H9 (cell line): Measurements from ENCODE around the gene ZNF3. TPM values are rescaled to one million over a fixed set of nuclear protein-coding genes. Genes with fewer than 3 reads are reported as not detected.

Experiments used
- DNase-seq: peaks from one replicate; pipeline ENCODE4 v3.0.0-alpha.2; 2017
- H2AFZ ChIP-seq: one replicate; pipeline ENCODE4 v1.6.1; 2013; ENCODE audit warnings: mild to moderate bottlenecking, low read length, control low read depth, moderate library complexity
- H2AK5ac ChIP-seq: 2 replicates; pipeline ENCODE4 v1.6.1; 2013; ENCODE audit warnings: low read length, control low read depth, mixed read lengths; ENCODE audit not compliant: insufficient read length
- H2BK120ac ChIP-seq: one replicate; pipeline ENCODE4 v1.6.1; 2013; ENCODE audit warnings: low read depth, mild to moderate bottlenecking, low read length, control low read depth, inconsistent platforms; ENCODE audit not compliant: poor library complexity, severe bottlenecking
- H2BK12ac ChIP-seq: 2 replicates; pipeline ENCODE4 v1.6.1; 2013; ENCODE audit warnings: low read length, control low read depth, mixed read lengths, low read depth; ENCODE audit not compliant: insufficient read length
- H2BK15ac ChIP-seq: 2 replicates; pipeline ENCODE4 v1.6.1; 2013; ENCODE audit warnings: low read depth, low read length, control low read depth
- H2BK20ac ChIP-seq: one replicate; pipeline ENCODE4 v1.6.1; 2013; ENCODE audit warnings: low read depth, mild to moderate bottlenecking, low read length, control low read depth, inconsistent platforms; ENCODE audit not compliant: poor library complexity, severe bottlenecking
- H2BK5ac ChIP-seq: 2 replicates; pipeline ENCODE4 v1.6.1; 2013; ENCODE audit warnings: low read length, control low read depth, mixed read lengths; ENCODE audit not compliant: insufficient read length
- H3K14ac ChIP-seq: 2 replicates; pipeline ENCODE4 v1.6.1; 2013; ENCODE audit warnings: low read length, control low read depth; ENCODE audit not compliant: insufficient read depth
- H3K18ac ChIP-seq: 2 replicates; pipeline ENCODE4 v1.6.1; 2013; ENCODE audit warnings: low read depth, mild to moderate bottlenecking, mixed read lengths, low read length, control low read depth; ENCODE audit not compliant: insufficient read length
- H3K23ac ChIP-seq: 2 replicates; pipeline ENCODE4 v1.6.1; 2013; ENCODE audit warnings: low read length, control low read depth, mixed read lengths, low read depth; ENCODE audit not compliant: insufficient read length
- H3K23me2 ChIP-seq: 2 replicates; pipeline ENCODE4 v1.6.1; 2013; ENCODE audit warnings: low read depth, mild to moderate bottlenecking, mixed read lengths, low read length, control low read depth; ENCODE audit not compliant: insufficient read length, poor library complexity, severe bottlenecking
- H3K27ac ChIP-seq: 2 replicates; pipeline ENCODE4 v1.5.1; 2013; ENCODE audit warnings: low read length, control low read depth, mixed read lengths, low read depth; ENCODE audit not compliant: insufficient read length
- H3K27me3 ChIP-seq: 2 replicates; pipeline ENCODE4 v1.6.1; 2013; ENCODE audit warnings: low read length, control low read depth, inconsistent platforms; ENCODE audit not compliant: insufficient read depth
- H3K4ac ChIP-seq: 2 replicates; pipeline ENCODE4 v1.6.1; 2013; ENCODE audit warnings: low read depth, mild to moderate bottlenecking, control low read depth, inconsistent platforms, low read length, moderate library complexity
- H3K4me1 ChIP-seq: 2 replicates; pipeline ENCODE4 v1.6.1; 2013; ENCODE audit warnings: low read length, control low read depth, inconsistent platforms; ENCODE audit not compliant: insufficient read depth
- H3K4me2 ChIP-seq: 2 replicates; pipeline ENCODE4 v1.6.1; 2013; ENCODE audit warnings: low read length, control low read depth, mixed read lengths; ENCODE audit not compliant: insufficient read length, insufficient read depth
- H3K56ac ChIP-seq: 2 replicates; pipeline ENCODE4 v1.6.1; 2013; ENCODE audit warnings: low read depth, mild to moderate bottlenecking, mixed read lengths, low read length, control low read depth; ENCODE audit not compliant: insufficient read length
- H3K79me1 ChIP-seq: 2 replicates; pipeline ENCODE4 v1.6.1; 2013; ENCODE audit warnings: low read depth, mild to moderate bottlenecking, moderate library complexity, low read length, control low read depth, inconsistent platforms; ENCODE audit not compliant: insufficient read depth, poor library complexity, severe bottlenecking
- H3K79me2 ChIP-seq: 2 replicates; pipeline ENCODE4 v1.6.1; 2013; ENCODE audit warnings: low read length, control low read depth, inconsistent platforms; ENCODE audit not compliant: insufficient read depth
- H3K9ac ChIP-seq: 2 replicates; pipeline ENCODE4 v1.6.1; 2013; ENCODE audit warnings: low read length, control low read depth, mixed read lengths; ENCODE audit not compliant: insufficient read length; ENCODE audit errors: extremely low read depth
- H3K9me3 ChIP-seq: one replicate; pipeline ENCODE4 v1.6.1; 2013; ENCODE audit warnings: low read depth, low read length, inconsistent platforms; ENCODE audit not compliant: control insufficient read depth
- H3T11ph ChIP-seq: one replicate; pipeline ENCODE4 v1.6.1; 2013; ENCODE audit warnings: mild to moderate bottlenecking, low read length, control low read depth, inconsistent platforms
- H4K20me1 ChIP-seq: one replicate; pipeline ENCODE4 v1.6.1; 2013; ENCODE audit not compliant: control insufficient read depth, insufficient read length, insufficient read depth
- H4K5ac ChIP-seq: 2 replicates; pipeline ENCODE4 v1.6.1; 2013; ENCODE audit warnings: low read depth, mild to moderate bottlenecking, mixed read lengths, low read length, control low read depth; ENCODE audit not compliant: insufficient read length
- H4K8ac ChIP-seq: replicated peaks from 2 replicates; pipeline ENCODE4 v1.6.1; 2013; ENCODE audit warnings: low read length, control low read depth, mixed read lengths, low read depth; ENCODE audit not compliant: insufficient read length
- H4K91ac ChIP-seq: 2 replicates; pipeline ENCODE4 v1.6.1; 2013; ENCODE audit warnings: low read depth, mild to moderate bottlenecking, moderate library complexity, mixed read lengths, low read length, control low read depth; ENCODE audit not compliant: insufficient read length
- H3K27ac Mint-ChIP-seq, 3 experiments: 2 replicates in 2 of 3; 3 replicates in 1 of 3; pipeline ENCODE4 v1.8.0; 2020 to 2021; ENCODE audit warnings: mixed read lengths in 3 of 3, mild to moderate bottlenecking in 1 of 3, moderate library complexity in 1 of 3
- H3K27me3 Mint-ChIP-seq: 2 replicates; pipeline ENCODE4 v1.8.0; 2021; ENCODE audit warnings: low read depth, mild to moderate bottlenecking, moderate library complexity, mixed read lengths
- H3K36me3 Mint-ChIP-seq, 3 experiments: 2 replicates in 2 of 3; 3 replicates in 1 of 3; pipeline ENCODE4 v1.8.0; 2020 to 2021; ENCODE audit warnings: low read depth in 3 of 3, mixed read lengths in 3 of 3; ENCODE audit not compliant: insufficient read depth in 1 of 3
- H3K4me1 Mint-ChIP-seq, 2 experiments: 2 replicates each; pipeline ENCODE4 v1.8.0; 2020; ENCODE audit warnings: mixed read lengths in 2 of 2
- H3K4me3 Mint-ChIP-seq, 2 experiments: 2 replicates in 1 of 2; 3 replicates in 1 of 2; pipeline ENCODE4 v1.8.0; 2020 to 2021; ENCODE audit warnings: mild to moderate bottlenecking in 2 of 2, mixed read lengths in 2 of 2, moderate library complexity in 1 of 2
- H3K9me3 Mint-ChIP-seq, 2 experiments: 2 replicates in 1 of 2; 3 replicates in 1 of 2; pipeline ENCODE4 v1.8.0; 2020; ENCODE audit warnings: mild to moderate bottlenecking in 2 of 2, mixed read lengths in 2 of 2, moderate library complexity in 1 of 2
- CTCF ChIP-seq: fragments of 200-600 bp; sonication (generic); conservative IDR thresholded peaks from 3 replicates; pipeline ENCODE4 v1.8.0; 2021; ENCODE audit warnings: antibody characterized with exemption, mild to moderate bottlenecking
- WGBS: extraction: QIAGEN DNeasy Blood & Tissue Kit; methylation state at CpG from one replicate; pipeline ENCODE4 v1.1.7; 2013; ENCODE audit warnings: missing lambda C conversion rate, low lambda C conversion rate, mixed read lengths; ENCODE audit not compliant: insufficient read length; ENCODE audit errors: extremely low coverage; 5-methylcytosine and 5-hydroxymethylcytosine counted together
- total RNA-seq: library from RNA; stranded (reverse); gene quantifications from 2 replicates; pipeline ENCODE4 v1.2.1, GENCODE V29; 2021

The ZNF3 gene
- total RNA-seq, 1 experiment from 2014 or later = 60.4 TPM

GRCh38 chr7:100095704-100096103 is 14.2 kb upstream of the ZNF3 start:
- H3K36me3 Mint-ChIP-seq = peaks cover 92 to 99% (median 97%) of the 10 kb centered on the region in 3 experiments

More at GRCh38 chr7:100095704-100096103, 14.2 kb upstream of the ZNF3 start:
- H3K79me1 ChIP-seq = peaks cover 3% of the 10 kb centered on the region
- H4K91ac ChIP-seq = no peak overlapping the region
- no peak overlapping the region for H3T11ph ChIP-seq
- no peak overlapping the region for H3K4ac ChIP-seq
- no peak overlapping the region for H3K56ac ChIP-seq
- Mint-ChIP-seq H3K4me1 (peaks cover 17 to 28% of the 10 kb centered on the region in 2 experiments), H3K27ac (peak overlapping the region in 2 of 3 experiments; percentile 92 to 94; a peak in 4 of 7 replicates), H3K9me3 (peaks cover 0 to 3% of the 10 kb centered on the region in 2 experiments; a peak in 1 of 5 replicates), H3K4me3 (peak overlapping the region in 1 of 2 experiments; percentile 53; a peak in 1 of 5 replicates), H3K27me3 (peaks cover 2% of the 10 kb centered on the region; the same call in 1 of the 2 replicates)
- H4K20me1 ChIP-seq = no peaks in the 10 kb centered on the region
- no peak overlapping the region for H3K27ac ChIP-seq
- no peak for DNase-seq
- no peak for TF ChIP-seq CTCF
- WGBS = no CpG with 5 or more reads among the region's 17 CpGs
- no peak overlapping the region for H3K14ac ChIP-seq
- H3K27me3 ChIP-seq = no peaks in the 10 kb centered on the region
- no peak overlapping the region for H4K8ac ChIP-seq
- H4K5ac ChIP-seq = no peak overlapping the region
- H3K4me1 ChIP-seq = no peaks in the 10 kb centered on the region
- H2AK5ac ChIP-seq = no peak overlapping the region
- no peak overlapping the region for H2BK120ac ChIP-seq
- no peak overlapping the region for H3K9ac ChIP-seq
- H2BK20ac ChIP-seq = no peak overlapping the region
- no peak overlapping the region for H3K23ac ChIP-seq
- H3K18ac ChIP-seq = no peak overlapping the region
- no peaks in the 10 kb centered on the region for H3K23me2 ChIP-seq
- no peak overlapping the region for H2BK12ac ChIP-seq
- H2BK5ac ChIP-seq = no peak overlapping the region
- H3K9me3 ChIP-seq = no peaks in the 10 kb centered on the region
- H2BK15ac ChIP-seq = no peak overlapping the region
- peaks cover 5% of the 10 kb centered on the region; the same call in 1 of the 2 replicates for H3K79me2 ChIP-seq
- no peak overlapping the region for H3K4me2 ChIP-seq
- H2AFZ ChIP-seq = no peak overlapping the region
